NCI-H1048 (cell line): Measurements from ENCODE around the gene UMAD1.
"Not testable (repeated sequence)": the region's sequence is repeated elsewhere in the genome, so short reads cannot be mapped to it uniquely, and the experiment has no call there.

Experiments used
- DNase-seq: peaks from one replicate; lab custom pipeline; 2025; lab: John Stamatoyannopoulos, UW

UMAD1 gene

DNA sequence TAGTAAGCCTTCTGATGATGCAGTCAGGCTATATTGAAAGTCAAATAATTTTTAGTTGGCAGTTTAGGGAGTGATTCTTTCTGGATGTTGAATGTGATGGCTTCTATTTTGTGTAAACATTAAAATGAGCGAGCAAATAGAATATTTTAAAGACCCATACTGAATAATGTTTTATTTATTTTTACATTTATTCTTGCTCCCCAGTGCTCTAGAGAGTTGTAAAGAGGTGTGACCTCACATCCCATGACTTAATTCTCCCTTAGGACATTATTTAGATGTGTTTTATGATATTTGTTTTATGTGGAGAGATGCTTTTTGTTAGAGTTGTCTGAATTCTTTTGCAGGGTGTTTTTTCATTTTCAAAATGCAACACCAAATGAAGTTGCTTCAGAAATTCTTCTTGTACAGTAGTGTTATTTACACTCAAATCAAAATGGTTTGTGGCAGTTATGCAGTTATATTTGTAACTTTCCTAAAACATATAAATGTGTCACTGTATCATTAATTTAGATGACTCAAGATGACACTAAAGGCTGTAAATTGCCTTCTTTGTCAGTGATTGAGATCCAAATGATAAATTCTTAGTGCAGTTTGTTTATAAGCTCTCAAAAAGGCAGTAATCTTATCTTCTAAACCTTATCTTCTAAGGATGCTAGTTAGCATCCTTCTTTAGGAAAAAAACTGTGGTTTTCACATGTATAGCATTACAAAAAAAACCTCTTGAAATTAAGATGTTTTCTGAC is 12.4 kb downstream of the UMAD1 start:
- no peak for DNase-seq

DNA sequence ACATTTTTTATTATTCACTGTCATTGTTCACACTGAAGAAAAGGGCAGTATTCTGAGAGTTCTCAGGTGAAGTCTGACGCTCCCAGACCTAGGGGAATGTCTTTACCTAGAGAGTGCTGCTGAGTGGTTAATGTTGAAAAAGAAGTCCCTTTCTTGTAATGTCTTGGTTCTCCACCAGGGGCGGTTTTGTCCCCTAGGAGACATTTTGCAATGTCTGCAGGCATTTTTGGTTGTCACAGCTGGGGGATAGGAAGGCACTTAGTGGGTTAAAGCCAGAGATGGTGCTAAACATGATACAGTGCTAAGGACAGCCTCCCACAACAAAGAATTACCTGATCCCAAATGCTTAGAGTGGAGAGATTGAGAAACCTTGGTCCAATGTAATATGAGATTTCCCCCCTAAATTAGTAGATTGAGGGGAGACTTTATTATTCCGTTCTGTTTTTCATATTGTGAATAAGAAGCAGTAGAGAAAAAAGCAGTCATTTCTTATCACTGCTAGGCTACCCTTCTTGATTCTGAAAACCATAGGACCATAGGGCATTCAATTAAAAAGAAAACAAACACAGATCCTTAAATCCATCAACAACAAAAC is 13.1 kb downstream of the UMAD1 start:
- DNase-seq = no peak

DNA sequence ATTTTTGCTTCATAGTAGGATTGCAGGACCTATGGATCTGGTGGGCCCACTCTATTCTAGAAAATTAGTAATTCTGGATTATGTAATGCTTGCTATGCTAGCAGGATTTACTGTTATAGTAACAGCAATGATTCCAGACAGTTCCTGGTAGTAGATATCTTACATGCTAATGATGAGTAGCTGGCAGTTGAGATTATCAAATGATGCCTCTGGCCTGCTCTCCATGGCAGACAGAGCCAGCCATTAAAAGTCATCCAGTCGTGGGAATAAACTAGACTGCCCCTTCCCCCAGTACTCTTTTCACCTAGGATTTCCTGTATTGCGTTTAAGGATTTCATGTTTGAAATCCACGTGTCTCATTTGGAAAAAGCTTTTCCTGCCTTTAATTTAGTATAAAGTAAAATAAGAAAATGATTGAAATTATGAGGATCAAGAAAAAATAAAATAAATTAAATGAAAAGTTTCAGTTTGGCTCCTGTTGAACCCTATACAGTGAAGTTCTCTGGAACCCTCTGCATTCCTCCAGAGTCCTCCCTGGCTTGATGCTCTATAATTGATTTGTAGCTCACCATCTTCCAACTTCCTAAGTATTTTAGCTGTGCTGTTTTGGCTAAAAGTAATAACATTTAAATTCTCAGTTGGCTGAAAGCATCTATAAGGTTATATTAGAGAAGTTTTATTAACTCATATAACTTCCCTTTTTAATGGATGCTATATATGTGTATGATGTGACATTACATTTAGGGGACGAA is 14.6 kb downstream of the UMAD1 start:
- DNase-seq = no peak

DNA sequence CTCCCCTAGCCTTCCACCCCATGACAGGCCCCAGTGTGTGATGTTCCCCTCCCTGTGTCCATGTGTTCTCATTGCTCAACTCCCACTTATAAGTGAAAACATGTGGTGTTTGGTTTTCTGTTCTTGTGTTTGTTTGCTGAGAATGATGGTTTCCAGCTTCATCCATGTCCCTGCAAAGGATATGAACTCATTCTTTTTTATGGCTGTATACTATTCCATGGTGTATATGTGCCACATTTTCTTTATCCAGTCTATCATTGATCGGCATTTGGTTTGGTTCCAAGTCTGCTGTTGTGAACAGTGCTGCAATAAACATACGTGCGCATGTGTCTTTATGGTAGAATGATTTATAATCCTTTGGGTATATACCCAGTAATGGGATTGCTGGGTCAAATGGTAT is 15.9 kb downstream of the UMAD1 start:
- DNase-seq = not testable (repeated sequence)

DNA sequence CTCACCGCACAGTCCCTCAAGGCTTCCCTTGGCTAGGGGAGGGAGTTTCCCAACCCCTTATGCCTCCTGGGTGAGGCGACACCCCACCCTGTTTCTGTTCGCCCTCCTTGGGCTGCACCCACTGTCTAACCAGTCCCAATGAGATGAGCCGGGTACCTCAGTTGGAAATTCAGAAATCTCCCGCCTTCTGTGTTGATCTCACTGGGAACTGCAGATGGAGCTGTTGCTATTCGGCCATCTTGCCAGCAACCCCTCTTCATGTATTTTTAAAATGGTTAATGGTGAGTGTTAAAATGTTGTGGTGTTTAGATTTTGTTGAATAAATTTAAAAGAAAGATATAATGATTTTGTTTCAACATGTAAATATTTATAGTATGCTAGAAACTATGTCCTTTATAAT is 22.0 kb downstream of the UMAD1 start:
- DNase-seq = no peak

DNA sequence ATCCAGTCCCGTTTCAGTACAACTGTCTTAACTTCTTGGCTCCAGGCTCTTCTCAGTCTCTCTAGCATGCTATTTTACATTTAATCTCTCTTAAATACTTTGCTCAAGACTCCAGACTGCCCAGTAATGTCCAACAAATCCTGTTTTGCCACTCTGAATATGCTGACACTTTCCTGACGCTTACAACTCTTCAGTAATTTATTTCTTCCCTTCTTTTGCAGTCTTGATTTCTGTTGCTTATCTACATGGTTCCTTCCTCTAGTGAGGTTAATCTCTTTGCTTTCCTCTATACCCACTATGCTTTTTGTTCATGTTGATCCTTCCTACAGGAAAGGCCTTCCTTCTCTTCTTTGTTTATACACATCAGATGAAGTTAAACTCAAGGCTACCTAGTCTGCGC is 23.7 kb downstream of the UMAD1 start:
- no peak for DNase-seq

DNA sequence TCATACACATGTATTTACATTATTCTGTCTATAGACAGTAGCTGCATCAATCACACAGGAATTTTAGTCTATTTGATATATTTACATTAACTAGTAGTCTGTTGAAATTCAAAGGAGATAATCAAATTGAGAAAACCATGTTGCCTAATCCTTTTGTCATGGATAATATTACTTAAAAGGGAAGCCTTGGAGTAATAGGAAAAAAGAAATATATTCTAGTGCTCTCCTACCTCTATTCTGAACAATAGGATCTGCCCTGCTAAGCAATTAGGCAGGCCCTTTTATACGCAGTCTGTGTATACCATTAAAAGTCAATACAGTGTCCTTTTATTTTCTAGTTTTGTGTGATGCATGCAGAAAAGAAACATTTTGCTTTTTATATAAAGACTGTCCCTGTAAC is 24.5 kb downstream of the UMAD1 start:
- no peak for DNase-seq

DNA sequence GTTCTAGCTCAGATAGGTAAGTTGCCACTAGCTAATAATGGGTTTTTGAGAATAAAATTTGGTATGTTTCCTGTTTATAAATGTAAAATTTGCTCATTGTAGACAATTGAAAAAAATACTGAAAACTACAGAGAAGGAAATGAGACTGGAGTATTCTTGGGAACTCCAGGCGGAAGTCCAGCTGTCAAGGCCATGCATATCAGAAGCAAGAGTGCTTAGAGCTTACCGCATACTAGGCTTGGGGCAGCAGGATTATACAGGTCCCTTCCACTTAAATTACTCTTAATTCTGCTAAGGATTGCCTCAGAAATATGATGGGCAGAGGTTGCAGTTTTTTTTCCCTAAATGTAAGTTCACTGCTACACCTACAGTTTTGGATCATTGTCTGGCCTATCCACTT is 26.6 kb downstream of the UMAD1 start:
- no peak for DNase-seq

DNA sequence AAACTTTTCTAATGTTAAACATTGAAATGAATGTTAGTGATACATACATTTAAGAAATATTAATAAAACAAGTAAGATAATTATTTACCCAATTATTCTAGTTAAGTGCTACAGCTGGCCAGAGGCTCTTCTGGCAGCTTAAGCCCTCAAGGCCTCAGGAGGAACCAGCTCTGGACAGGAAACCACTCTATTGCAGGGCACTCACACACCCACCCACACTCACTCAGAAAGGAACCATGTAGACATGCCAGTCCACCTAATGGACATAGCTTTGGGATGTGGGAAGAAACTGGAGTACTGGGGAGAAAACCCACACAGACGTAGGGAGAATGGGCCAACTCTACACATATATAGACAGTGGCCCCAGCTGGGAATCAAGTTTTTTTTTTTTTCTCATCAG is 28.2 kb downstream of the UMAD1 start:
- DNase-seq = no peak

DNA sequence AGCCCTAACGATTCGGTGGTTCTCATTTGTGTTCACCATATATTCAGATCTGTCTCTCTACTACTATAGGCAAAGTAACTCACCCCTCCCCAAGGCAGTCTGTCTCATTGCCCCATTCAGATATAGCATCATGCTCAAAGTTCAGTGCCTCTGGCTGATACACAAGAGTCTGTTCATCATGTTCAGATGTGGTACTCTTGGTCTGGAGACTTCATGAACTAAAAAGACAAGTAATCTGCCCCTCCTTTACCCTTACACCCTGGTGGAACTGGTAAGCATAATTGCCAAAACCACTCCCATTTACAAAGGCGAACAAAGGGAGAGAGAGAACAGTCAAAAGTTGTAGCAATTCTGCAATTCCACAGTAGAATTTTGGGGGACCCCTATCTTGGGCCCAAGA is 29.9 kb downstream of the UMAD1 start:
- DNase-seq = no peak

DNA sequence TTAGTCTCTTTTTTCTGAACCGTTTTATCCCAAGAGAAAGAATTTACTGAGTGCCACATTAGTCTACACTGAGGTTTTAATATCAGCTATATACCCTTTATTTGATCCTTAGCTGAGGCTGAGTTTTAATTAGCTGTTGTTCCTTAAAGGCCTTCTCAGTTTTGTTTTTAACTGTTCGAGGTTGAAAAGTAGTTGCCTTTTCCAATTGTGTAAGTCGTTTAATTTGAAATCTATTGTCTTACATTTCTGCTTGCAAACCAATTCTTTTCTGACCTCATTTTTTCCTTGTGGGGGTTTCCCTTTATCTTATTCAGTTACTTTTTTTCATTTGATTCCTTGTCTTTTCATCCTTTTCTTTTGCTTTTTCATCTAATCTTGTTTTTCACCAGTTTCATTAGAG is 30.8 kb downstream of the UMAD1 start:
- DNase-seq = no peak

DNA sequence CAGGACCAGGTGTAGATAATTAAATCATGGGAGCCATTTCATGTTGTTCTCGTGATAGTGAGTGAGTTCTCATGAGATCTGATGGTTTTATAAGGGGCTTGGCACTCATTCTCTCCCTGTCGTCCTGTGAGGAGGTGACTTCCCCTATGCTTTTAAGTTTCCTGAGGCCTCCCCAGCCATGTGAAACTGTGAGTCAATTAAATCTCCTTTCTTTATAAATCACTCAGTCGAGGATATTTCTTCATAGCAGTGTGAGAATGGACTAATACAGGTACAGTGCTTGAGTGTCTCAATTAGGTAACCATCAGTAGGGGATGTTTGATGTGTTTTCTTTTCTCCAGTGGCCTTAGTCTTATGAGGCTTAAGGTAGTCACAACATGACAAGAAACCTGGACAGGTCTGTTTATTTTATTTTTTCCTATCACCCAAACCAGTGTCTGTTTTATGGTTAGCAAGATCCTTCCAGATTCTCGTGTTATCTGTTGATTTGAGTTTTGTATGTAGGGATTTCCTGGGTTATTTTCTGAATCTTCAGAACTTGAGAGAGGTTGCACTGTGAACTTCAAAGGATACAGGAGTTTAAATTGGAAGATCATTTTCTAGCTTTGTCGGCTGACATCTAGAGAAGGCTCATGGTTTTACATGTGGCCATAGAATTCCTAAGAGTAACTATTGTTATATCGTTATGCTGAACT is 32.1 kb downstream of the UMAD1 start:
- DNase-seq = no peak

DNA sequence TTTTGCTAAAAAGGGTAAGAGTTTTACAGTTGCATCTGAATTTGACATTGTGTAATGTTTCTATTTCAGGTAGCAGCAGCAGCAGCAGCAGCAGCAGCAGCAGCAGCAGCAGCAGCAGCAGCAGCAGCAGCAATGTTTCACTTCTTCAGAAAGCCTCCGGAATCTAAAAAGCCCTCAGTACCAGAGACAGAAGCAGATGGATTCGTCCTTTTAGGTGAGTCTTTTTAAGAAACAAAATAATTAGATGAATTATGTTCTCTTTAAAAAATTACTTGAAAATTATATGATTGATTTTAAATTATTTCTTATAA is 32.6 kb downstream of the UMAD1 start:
- DNase-seq = no peak

DNA sequence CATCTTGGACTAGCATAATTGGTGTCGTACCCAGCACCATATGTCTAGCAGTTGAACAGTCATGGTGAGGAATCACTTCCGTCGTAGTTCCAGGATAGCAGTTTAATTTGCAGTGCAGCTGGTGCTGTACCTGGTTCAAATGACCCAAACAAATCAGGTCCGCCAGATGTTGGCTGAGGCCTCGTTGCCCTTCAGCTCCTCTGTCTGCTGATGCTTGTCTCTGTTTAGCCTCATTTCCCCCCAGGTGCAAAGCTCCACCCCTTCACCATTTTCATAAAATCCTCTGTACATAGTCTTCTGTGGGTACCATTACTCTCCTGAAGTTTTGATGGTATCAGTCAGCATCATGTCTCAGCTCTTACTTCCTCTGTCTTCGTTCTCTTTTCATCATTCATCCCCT is 35.1 kb downstream of the UMAD1 start:
- no peak for DNase-seq

DNA sequence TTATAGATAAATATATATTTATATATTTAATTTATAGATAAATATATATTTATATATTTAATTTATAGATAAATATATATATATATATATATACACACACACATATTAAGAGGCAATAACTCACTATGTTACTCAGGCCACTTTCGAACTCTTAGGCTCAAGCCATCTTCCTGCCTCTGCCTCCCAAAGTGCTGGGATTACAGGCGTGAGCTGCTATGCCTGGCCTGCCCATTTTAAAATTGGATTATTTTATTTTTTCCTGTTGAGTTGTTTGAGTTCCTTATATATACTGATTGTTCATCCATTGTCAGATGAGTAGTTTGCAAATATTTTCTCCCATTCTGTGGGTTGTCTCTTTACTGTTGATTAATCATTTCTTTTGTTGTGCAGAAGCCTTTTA is 39.1 kb downstream of the UMAD1 start:
- not testable (repeated sequence) for DNase-seq

DNA sequence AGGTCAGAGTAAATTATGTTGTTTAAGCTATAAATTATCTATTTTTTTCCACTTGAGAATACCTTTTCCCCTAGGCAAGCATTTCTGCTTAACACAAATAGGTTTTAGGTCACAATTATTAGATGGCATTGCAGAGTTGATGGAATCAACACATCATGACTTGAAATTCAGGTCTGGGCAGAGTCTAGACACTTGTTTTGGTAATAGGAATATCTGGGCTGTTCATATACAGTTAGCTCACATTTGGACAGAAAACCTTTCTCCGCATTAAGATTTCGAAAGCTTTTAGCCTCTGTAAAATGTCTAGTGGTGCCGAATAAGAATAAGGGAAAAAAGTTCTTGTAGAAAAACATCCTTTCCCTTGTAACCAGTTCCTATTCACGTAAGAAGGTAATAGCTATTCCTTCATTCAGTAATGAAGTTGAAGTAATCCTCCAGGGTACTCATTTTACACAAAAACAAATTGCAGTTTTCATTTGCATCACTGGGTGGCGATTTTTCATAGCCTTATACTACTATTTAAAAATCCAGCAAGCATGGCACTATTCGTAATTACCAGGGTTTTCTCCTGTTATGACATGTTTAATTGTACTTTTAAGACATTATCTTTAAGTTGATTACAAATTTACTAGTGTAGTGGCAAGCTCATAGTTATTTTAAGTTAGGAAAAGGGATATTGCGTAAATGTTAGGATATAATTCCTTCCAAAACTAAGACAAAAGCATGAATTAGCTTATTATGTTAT is 40.8 kb downstream of the UMAD1 start:
- DNase-seq = peak; percentile 49

DNA sequence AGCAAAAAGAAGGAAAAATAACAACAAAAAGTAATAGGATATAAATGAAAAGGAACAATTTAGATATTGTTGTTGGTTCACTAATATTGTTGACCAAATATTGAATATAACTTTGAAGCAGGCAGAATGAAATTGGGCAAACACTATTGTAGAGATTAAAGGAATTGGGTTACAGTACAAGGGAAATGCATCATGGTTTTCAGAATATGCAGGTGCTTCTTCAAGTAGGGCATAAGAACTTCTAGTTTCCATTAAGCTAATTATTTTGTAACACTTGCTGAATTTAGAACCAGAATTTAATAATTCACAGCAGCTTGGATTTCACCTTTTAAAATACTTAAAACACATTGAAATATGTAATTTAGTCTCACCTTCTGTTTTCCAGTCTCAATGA is 41.4 kb downstream of the UMAD1 start:
- no peak for DNase-seq

DNA sequence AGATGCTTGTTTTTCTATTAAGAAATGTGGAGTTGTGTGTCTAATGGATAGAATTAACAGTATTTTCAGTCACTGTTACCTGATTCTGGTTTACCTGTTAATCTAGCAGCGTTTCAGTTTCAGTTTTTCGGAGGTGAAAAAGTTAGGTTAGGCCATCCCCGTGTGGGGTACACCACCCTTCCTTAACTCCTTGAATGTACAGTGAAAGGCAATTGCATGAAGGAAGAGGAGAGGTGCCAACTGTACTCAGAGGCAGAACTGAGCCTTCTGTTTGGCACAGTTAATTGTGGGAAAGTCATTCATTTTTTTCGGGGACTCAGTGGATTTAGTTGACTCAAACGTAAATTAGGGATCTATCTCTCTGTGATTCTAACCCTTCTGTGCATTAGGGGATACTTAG is 42.3 kb downstream of the UMAD1 start:
- no peak for DNase-seq

DNA sequence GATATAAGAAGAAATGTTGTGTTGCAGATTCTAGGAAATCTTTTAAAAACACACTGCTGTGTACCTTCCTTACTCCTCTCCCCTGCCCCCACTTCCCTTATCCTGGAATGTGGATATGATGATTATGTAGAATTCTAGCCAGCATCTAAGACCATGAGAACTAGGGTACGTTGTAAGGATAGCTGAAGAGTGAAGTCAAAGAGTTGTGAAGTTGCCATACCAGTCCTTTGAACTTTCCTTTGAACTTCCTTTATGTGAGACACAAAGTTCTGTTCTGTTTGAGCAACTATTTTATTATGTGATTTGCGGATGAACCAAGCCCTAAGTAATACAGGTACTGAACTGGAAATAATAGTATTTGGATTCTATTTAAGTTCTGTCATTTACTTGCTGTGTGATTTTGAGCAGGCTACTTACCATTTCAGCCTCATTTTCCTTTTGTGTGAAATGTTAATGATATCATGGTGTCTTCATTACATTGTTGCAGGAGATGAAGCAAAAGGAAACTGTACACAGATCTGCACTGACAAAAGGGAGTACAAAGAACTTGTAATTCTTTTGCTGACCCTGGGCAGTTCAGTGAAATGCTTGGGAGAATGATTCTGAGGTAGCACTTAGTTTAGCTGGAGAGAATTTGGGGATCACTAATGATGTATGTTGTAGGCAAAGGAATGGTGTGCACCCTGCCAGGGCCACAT is 46.4 kb downstream of the UMAD1 start:
- no peak for DNase-seq

DNA sequence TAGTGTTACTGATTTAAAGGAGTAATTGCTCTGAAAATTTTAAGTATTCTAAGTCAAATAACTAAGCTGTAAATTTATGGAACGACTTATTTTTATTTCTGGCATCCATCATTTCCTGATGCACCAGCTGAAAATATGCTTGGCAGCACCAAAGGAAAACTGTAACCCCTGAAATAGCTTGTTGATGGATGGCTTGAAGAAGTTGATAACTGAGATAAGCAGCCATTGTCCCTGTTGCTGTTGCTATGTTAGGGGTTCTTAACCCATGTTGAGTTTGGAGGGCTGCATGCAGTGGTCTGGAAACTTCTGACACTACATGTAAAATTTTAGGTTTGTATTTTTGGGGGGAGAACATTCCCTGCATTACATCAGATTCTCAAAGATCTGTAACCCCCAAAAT is 47.2 kb downstream of the UMAD1 start:
- DNase-seq = no peak

DNA sequence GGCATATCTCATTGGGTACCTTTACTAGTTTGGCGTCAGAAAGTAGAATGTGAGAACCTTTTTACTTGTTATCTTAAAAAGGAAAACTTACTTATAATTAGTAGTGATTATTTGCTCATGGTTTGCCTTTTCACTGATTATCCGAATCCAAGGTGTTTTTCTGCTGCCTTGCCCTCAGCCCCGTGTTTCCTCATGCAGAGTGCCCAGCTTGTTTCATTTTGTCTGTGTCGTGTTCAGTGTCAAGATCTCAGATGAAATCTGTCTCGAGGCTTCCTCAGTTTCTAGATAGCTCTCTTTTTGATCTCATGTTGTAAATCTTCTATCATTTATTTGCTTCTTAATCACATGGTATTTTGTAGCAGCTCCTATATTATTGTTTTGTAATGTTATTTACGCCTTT is 47.8 kb downstream of the UMAD1 start:
- DNase-seq = no peak

DNA sequence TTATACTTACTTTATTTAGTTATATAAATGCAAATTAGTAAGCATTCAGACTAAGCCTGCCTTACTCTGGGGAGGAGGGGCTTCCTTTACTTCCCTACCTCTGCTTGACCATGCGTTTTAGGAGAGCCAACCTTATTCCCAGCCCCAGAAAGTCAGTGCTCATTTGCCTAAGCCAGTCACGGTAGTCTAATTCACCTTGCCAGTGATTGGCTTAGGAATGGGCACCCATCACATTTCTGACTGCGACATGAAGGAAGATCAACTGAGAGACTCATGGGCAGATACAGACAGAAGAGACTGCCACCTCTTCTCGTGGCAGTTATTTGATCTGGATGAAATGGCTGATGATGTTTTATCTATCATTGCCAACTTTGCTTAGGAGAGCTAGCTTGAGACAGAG is 48.4 kb downstream of the UMAD1 start:
- DNase-seq = no peak
